MM.1S (cell line): ENCODE results near the gene CTSH.

Experiments
- EZH2 ChIP-seq: fragments of 300-600 bp; sonication (generic); optimal IDR thresholded peaks from 2 replicates; pipeline ENCODE3; 2017; ENCODE audit warnings: low read depth, mild to moderate bottlenecking, antibody characterized with exemption, low read length, mixed read lengths
- EZH2phosphoT487 ChIP-seq: fragments of 300-600 bp; sonication (generic); IDR thresholded peaks from 2 replicates; pipeline ENCODE4 v1.6.1; 2018; ENCODE audit warnings: antibody characterized with exemption, low read length

GRCh38 chr15:78925076-78925624 is 19.7 kb downstream of the CTSH start:
- no peak for TF ChIP-seq EZH2
- no peak for TF ChIP-seq EZH2phosphoT487
